GM21619 (cell line): ENCODE measurements around the gene EIF4E2.
A peak's percentile ranks its signal among the peaks of the same experiment; 100 is the strongest.
"Not testable (repeated sequence)": the region's sequence is repeated elsewhere in the genome, so short reads cannot be mapped to it uniquely, and the experiment has no call there.

Experiments
- ATAC-seq: cut with Tn5 transposase; IDR thresholded peaks from one replicate; pipeline ENCODE4 v1.9.1; 2021; ENCODE audit not compliant: unreplicated experiment

The EIF4E2 gene

GRCh38 chr2:232562515-232563151, 12.1 kb downstream of the EIF4E2 start:
- no peak for ATAC-seq

GRCh38 chr2:232563580-232563979, 13.1 kb downstream of the EIF4E2 start:
- ATAC-seq: no peak

- ATAC-seq: no peak
Measured at GRCh38 chr2:232567721-232568120, 17.2 kb downstream of the EIF4E2 start.

- no peak for ATAC-seq
Measured at GRCh38 chr2:232568161-232568560, 17.7 kb downstream of the EIF4E2 start.

GRCh38 chr2:232569541-232569940, 19.1 kb downstream of the EIF4E2 start:
- no peak for ATAC-seq

GRCh38 chr2:232570481-232570880, 20.0 kb downstream of the EIF4E2 start:
- ATAC-seq: not testable (repeated sequence)

GRCh38 chr2:232571026-232571474, 20.6 kb downstream of the EIF4E2 start:
- no peak for ATAC-seq

GRCh38 chr2:232573042-232573441, 22.6 kb downstream of the EIF4E2 start:
- ATAC-seq: no peak

GRCh38 chr2:232573771-232574435, 23.4 kb downstream of the EIF4E2 start:
- no peak for ATAC-seq

- ATAC-seq: no peak
Measured at GRCh38 chr2:232574674-232575403, 24.4 kb downstream of the EIF4E2 start.

- no peak for ATAC-seq
Measured at GRCh38 chr2:232575404-232575746, 24.9 kb downstream of the EIF4E2 start.

- no peak for ATAC-seq
Measured at GRCh38 chr2:232576995-232577394, 26.5 kb downstream of the EIF4E2 start.

- ATAC-seq: no peak
Measured at GRCh38 chr2:232577841-232578240, 27.4 kb downstream of the EIF4E2 start.

GRCh38 chr2:232578626-232579025, 28.1 kb downstream of the EIF4E2 start:
- ATAC-seq: no peak

GRCh38 chr2:232580648-232580981, 30.1 kb downstream of the EIF4E2 start:
- no peak for ATAC-seq

- peak; percentile 56 for ATAC-seq
Measured at GRCh38 chr2:232581725-232582124, 31.2 kb downstream of the EIF4E2 start.

GRCh38 chr2:232584238-232584637, 33.7 kb downstream of the EIF4E2 start:
- no peak for ATAC-seq

GRCh38 chr2:232586943-232587505, 36.5 kb downstream of the EIF4E2 start:
- no peak for ATAC-seq

- ATAC-seq: no peak
Measured at GRCh38 chr2:232587512-232587911, 37.0 kb downstream of the EIF4E2 start.

GRCh38 chr2:232588031-232588430, 37.5 kb downstream of the EIF4E2 start:
- ATAC-seq: no peak

GRCh38 chr2:232588680-232589585, 38.4 kb downstream of the EIF4E2 start:
- ATAC-seq: no peak
